Peyer's patch (tissue), 4 donors: ENCODE results near the gene ASIC5. TPM values are rescaled to one million over a fixed set of nuclear protein-coding genes. Genes with fewer than 3 reads are reported as not detected.
"Not testable (repeated sequence)": the region's sequence is repeated elsewhere in the genome, so short reads cannot be mapped to it uniquely, and the experiment has no call there.

Experiments used
- DNase-seq, 3 donors: peaks; one replicate each; pipeline ENCODE4 v3.0.0-alpha.2; 2017 to 2019
- H3K27ac ChIP-seq, 4 donors: fragments of 200-600 bp; sonication (generic); one replicate each; pipeline ENCODE4 v1.5.1; 2016 to 2019
- H3K27me3 ChIP-seq, 2 donors: fragments of 200-600 bp; sonication (generic); one replicate each; pipeline ENCODE4 v1.5.1; 2019
- H3K36me3 ChIP-seq, 3 donors: fragments of 200-600 bp; sonication (generic); one replicate each; pipeline ENCODE4 v1.5.1; 2016 to 2019
- H3K4me1 ChIP-seq, 4 donors: fragments of 200-600 bp; sonication (generic); one replicate each; pipeline ENCODE4 v1.5.1; 2016 to 2019
- H3K4me3 ChIP-seq, 4 donors: fragments of 200-600 bp; sonication (generic); 1 replicate in 3 of 4; 2 replicates in 1 of 4; pipeline ENCODE4 v1.5.1; 2016 to 2019; ENCODE audit warnings: mild to moderate bottlenecking in 1 of 4
- H3K9me3 ChIP-seq, 4 donors: fragments of 200-600 bp; sonication (generic); one replicate each; pipeline ENCODE4 v1.5.1; 2016 to 2019; ENCODE audit warnings: mild to moderate bottlenecking in 1 of 4
- CTCF ChIP-seq, 6 experiments: fragments of 450-650 bp in 4 of 6; fragments of 200-600 bp in 2 of 6; sonication (generic) in 1 of 6; IDR thresholded peaks; one replicate each; pipeline ENCODE4 v1.5.1; 2017 to 2019; ENCODE audit warnings: antibody characterized with exemption in 6 of 6, mild to moderate bottlenecking in 3 of 6, moderate library complexity in 1 of 6
- POLR2A ChIP-seq, 2 donors: fragments of 450-650 bp; IDR thresholded peaks; one replicate each; pipeline ENCODE4 v1.5.1; 2017; ENCODE audit warnings: antibody characterized with exemption in 2 of 2, mild to moderate bottlenecking in 2 of 2, moderate library complexity in 2 of 2
- total RNA-seq, 4 donors: library from RNA; depleted of rRNA; stranded (reverse); fragments of >200 nt; gene quantifications; one replicate each; pipeline ENCODE4 v1.1.0, GENCODE V29; 2016

Gene ASIC5
- total RNA-seq, 4 donors from 2014 or later, result not detected

DNA sequence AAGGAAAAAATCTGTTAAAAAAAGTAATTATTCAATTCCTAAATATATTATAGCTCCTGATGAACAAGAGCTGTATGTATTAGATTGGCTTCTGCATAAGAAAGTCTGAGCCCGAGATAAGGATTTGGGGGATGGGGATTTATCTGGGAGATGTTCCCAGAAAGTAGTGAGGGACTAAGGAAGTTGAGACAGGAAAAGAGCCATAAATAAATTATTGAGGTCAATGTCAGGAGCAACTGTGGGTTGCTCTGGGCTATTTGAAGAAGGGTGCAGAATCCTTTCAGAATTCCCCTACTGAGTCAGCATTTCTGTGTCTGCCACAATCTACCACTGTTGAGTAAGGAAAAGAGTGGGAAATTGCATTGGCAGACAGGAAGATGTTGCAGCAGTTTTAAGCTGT lies 34.3 kb upstream of the ASIC5 start:
- Histone ChIP-seq H3K4me3 (no peak overlapping the region), H3K4me1 (no peaks in the 10 kb centered on the region), H3K9me3 (no peaks in the 10 kb centered on the region), H3K27me3 (no peaks in the 10 kb centered on the region), H3K36me3 (no peaks in the 10 kb centered on the region), H3K27ac (peak overlapping the region in 1 of 4 donors; percentile 5)
- TF ChIP-seq POLR2A (IDR thresholded peaks at IDR 0.05), result no peak
- TF ChIP-seq CTCF (IDR thresholded peaks at IDR 0.05), result no peak
- DNase-seq, result no peak

GRCh38 chr4:155899891-155900290 lies 33.8 kb upstream of the ASIC5 start:
- TF ChIP-seq CTCF (IDR thresholded peaks at IDR 0.05) (no peak), POLR2A (IDR thresholded peaks at IDR 0.05) (no peak)

GRCh38 chr4:155898371-155898770 lies 32.3 kb upstream of the ASIC5 start:
- not testable (repeated sequence) for H3K4me3 ChIP-seq, H3K27me3 ChIP-seq, DNase-seq, H3K27ac ChIP-seq, H3K4me1 ChIP-seq, H3K36me3 ChIP-seq, H3K9me3 ChIP-seq

More at GRCh38 chr4:155899891-155900290, 33.8 kb upstream of the ASIC5 start:
- no peak overlapping the region for H3K4me3 ChIP-seq
- H3K36me3 ChIP-seq, result no peaks in the 10 kb centered on the region
- H3K27ac ChIP-seq, result peak overlapping the region in 1 of 4 donors; percentile 5
- DNase-seq, result no peak
- no peaks in the 10 kb centered on the region for H3K9me3 ChIP-seq
- H3K27me3 ChIP-seq, result no peaks in the 10 kb centered on the region
- no peaks in the 10 kb centered on the region for H3K4me1 ChIP-seq

GRCh38 chr4:155891058-155891457 lies 25.0 kb upstream of the ASIC5 start:
- no peak for DNase-seq
- H3K36me3 ChIP-seq, result no peaks in the 10 kb centered on the region
- TF ChIP-seq CTCF (IDR thresholded peaks at IDR 0.05), result no peak
- TF ChIP-seq POLR2A (IDR thresholded peaks at IDR 0.05), result no peak
- no peaks in the 10 kb centered on the region for H3K27me3 ChIP-seq
- no peak overlapping the region for H3K4me3 ChIP-seq
- no peak overlapping the region for H3K27ac ChIP-seq
- H3K9me3 ChIP-seq, result no peaks in the 10 kb centered on the region
- H3K4me1 ChIP-seq, result peaks cover 0 to 3% (median 0%) of the 10 kb centered on the region in 4 donors

DNA sequence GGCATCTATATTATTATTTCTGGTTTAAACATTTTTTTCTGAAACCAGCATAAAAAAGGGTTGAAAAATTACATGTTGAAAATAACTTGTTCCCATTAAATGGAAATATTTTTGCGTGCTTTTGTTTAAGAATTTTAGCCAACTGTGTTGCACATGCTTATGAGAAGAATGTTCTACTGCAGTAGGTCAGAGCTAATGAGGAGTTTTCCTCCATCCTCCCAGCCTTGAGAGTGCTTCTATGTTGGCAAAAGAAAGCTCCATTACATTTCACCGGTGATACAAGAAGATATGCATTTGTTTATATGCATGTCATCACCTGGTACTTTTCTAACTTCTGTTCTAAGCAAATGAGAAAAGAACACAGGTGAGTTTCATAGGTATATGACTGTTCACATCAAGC lies 23.9 kb upstream of the ASIC5 start:
- Histone ChIP-seq H3K27me3 (no peaks in the 10 kb centered on the region), H3K4me3 (no peak overlapping the region), H3K9me3 (no peaks in the 10 kb centered on the region), H3K4me1 (peaks cover 0 to 3% (median 0%) of the 10 kb centered on the region in 4 donors), H3K27ac (no peak overlapping the region), H3K36me3 (no peaks in the 10 kb centered on the region)
- no peak for DNase-seq
- TF ChIP-seq POLR2A (IDR thresholded peaks at IDR 0.05) (no peak), CTCF (IDR thresholded peaks at IDR 0.05) (no peak)

DNA sequence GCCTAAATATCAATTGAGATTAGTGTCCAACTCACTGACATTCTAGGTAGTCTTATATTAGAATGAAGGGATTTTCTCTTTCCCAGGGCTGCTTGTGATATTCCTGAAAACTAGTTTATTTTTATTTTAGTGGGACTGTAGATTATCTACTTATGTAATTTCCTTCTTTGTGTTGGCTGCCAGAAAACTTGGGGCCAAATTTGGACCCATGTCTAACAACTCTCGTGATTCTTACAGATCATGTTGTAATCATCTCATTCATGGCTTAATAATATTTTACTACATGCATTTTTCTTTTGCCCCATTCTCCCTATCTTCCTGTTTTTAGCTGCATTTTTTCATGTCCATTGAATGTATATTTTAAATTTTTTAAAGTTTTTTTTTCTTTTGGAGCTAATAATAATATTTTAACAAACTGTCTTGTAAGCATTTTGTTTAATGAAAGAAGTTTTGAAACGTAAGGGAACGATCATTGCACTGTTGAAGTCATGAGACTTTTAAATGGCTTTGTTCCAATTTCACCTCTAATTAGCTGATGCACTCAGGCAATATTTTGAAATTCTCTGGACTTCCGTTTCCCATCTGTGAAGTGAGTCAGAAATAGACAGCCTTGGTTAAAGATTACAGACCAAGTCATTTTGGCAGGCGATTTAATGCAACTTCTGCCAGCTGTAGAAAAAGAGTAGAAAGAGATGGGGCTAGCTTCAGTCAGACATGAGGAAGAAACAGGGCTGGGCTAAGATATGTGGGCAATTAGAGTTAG lies 23.1 kb upstream of the ASIC5 start:
- H3K4me1 ChIP-seq, result peaks cover 0 to 3% (median 0%) of the 10 kb centered on the region in 4 donors
- TF ChIP-seq POLR2A (IDR thresholded peaks at IDR 0.05) (no peak), CTCF (IDR thresholded peaks at IDR 0.05) (no peak)
- H3K27me3 ChIP-seq, result no peaks in the 10 kb centered on the region
- no peak for DNase-seq
- H3K9me3 ChIP-seq, result no peaks in the 10 kb centered on the region
- no peak overlapping the region for H3K4me3 ChIP-seq
- H3K27ac ChIP-seq, result no peak overlapping the region
- H3K36me3 ChIP-seq, result no peaks in the 10 kb centered on the region
